ENCODE measurements around the gene ICAM1. TPM values are rescaled to one million over a fixed set of nuclear protein-coding genes. Genes with fewer than 3 reads are reported as not detected.

The ICAM1 gene
- total and polyA plus RNA-seq, 2 of the 8 experiments (the other 6 are each of a cell fraction or from before 2014, with no cell fraction given): 4.0 to 9.4 TPM

GRCh38 chr19:10230861-10231611 lies 39.9 kb upstream of the ICAM1 start, which contains the start of gene S1PR2:
Gene S1PR2 (minus strand): TSS chr19:10231331. CDS start chr19:10224905, 6,426 bp downstream.
- Histone ChIP-seq H4K20me1 (replicated peaks in 1 of 2; ENCODE audit: control insufficient read depth in 1 of 2, insufficient read depth in 2 of 2, low read length in 2 of 2) (peaks cover 6 to 9% of the 10 kb centered on the region in 2 experiments), H3K79me2 (ENCODE audit: control insufficient read depth in 1 of 2, insufficient read depth in 2 of 2, low read length in 2 of 2) (peaks cover 0 to 12% of the 10 kb centered on the region in 2 experiments; a peak in 2 of 4 replicates), H2AK5ac (ENCODE audit: low read depth, low read length) (peak within 1 kb of the TSS; percentile 39), H3K9me3 (ENCODE audit: insufficient read depth in 2 of 2, low read depth in 1 of 2, low read length in 1 of 2) (no peaks in the 10 kb centered on the region), H4K8ac (ENCODE audit: extremely low read depth, insufficient read depth, low read length) (peak within 1 kb of the TSS; percentile 97), H3K4ac (replicated peaks; ENCODE audit: insufficient read length, low read depth, low read length) (no peak within 1 kb of the TSS), H2BK15ac (ENCODE audit: low read length) (peak within 1 kb of the TSS; percentile 88; the same call in 1 of the 2 replicates), H2BK12ac (ENCODE audit: low read depth, low read length) (peak within 1 kb of the TSS; percentile 68), H3K9ac (replicated peaks in 1 of 4; ENCODE audit: extremely low read depth in 1 of 4, low read depth in 3 of 4, low read length in 3 of 4) (peak within 1 kb of the TSS; percentile 61 to 94 (median 82)), H2AFZ (ENCODE audit: low read length) (0 out of 2 replicates have a peak within 1 kb of the TSS, but pooled peaks have one; percentile 24), H3K23me2 (ENCODE audit: low read depth, low read length) (peaks cover 10% of the 10 kb centered on the region; the same call in 1 of the 2 replicates), H3K36me3 (ENCODE audit: control insufficient read depth in 2 of 4, insufficient read depth in 4 of 4, low read length in 3 of 4) (no peaks in the 10 kb centered on the region), H4K5ac (ENCODE audit: insufficient read length, low read depth, low read length) (peak within 1 kb of the TSS; percentile 65), H4K91ac (replicated peaks; ENCODE audit: insufficient read length, low read length) (peak within 1 kb of the TSS; percentile 84), H3K4me1 (replicated peaks in 1 of 4; ENCODE audit: control insufficient read depth in 3 of 4, insufficient read depth in 4 of 4, low read length in 3 of 4) (peaks cover 3 to 7% (median 3%) of the 10 kb centered on the region in 4 experiments; a peak in 4 of 7 replicates), H2BK120ac (replicated peaks; ENCODE audit: low read depth, low read length) (peak within 1 kb of the TSS; percentile 72), H3K27me3 (replicated peaks in 1 of 4; ENCODE audit: control insufficient read depth in 3 of 4, extremely low read depth in 1 of 4, insufficient read depth in 3 of 4, low read length in 3 of 4) (0 out of 7 replicates have a peak, but pooled peaks cover 0 to 3% (median 0%) of the 10 kb centered on the region in 4 experiments), H3K4me2 (ENCODE audit: insufficient read depth in 1 of 2, low read depth in 2 of 2, low read length in 2 of 2) (peak within 1 kb of the TSS; percentile 81 to 82), H2BK5ac (ENCODE audit: low read depth, low read length) (peak within 1 kb of the TSS; percentile 66; the same call in 1 of the 2 replicates), H3K56ac (replicated peaks; ENCODE audit: insufficient read length, low read depth, low read length) (peak within 1 kb of the TSS; percentile 77), H3K18ac (ENCODE audit: extremely low read depth, low read length) (peak within 1 kb of the TSS; percentile 71), H3K23ac (ENCODE audit: insufficient read length) (no peak within 1 kb of the TSS), H3K4me3 (ENCODE audit: extremely low read depth in 1 of 4, insufficient read depth in 2 of 4, low read depth in 3 of 4, low read length in 4 of 4) (peak within 1 kb of the TSS; percentile 61 to 88 (median 78)), H2BK20ac (ENCODE audit: low read length) (no peak within 1 kb of the TSS), H3K14ac (ENCODE audit: insufficient read length) (no peak within 1 kb of the TSS), H3K79me1 (ENCODE audit: low read depth, low read length) (peaks cover 9% of the 10 kb centered on the region), H3K27ac (ENCODE audit: low read depth, low read length) (peak within 1 kb of the TSS; percentile 83)
- FAIRE-seq: no peak
- peak in 1 of 2 experiments; percentile 87 for DNase-seq (ENCODE audit: low read depth in 1 of 2, low spot score in 2 of 2)
- ChIA-PET POLR2A (ENCODE audit: partially characterized antibody) (interaction anchor here (0.6 to 2.1 kb wide), 6 partner anchors 9 to 129 kb away, joined by 3 to 9 read pairs (median 4); partner anchors contain the start of genes DNMT1 and MRPL4), CTCF (ENCODE audit: partially characterized antibody) (interaction anchor here (1.1 to 6.4 kb wide), 3 partner anchors 16 to 23 kb away, joined by 4 to 59 read pairs (median 57); no protein-coding TSS in a partner anchor)
- 1% methylated on average over 36 of the region's 73 CpGs; no CpG with 5 or more reads in 1 of the 2 experiments for WGBS, 2 experiments (ENCODE audit: extremely low coverage in 1 of 2, insufficient coverage in 1 of 2, insufficient read length in 1 of 2, insufficient replicate concordance in 2 of 2, low coverage in 1 of 2, low lambda C conversion rate in 2 of 2, missing lambda C conversion rate in 1 of 2)
- TF ChIP-seq RXRA (IDR thresholded peaks at IDR 0.05; ENCODE audit: insufficient read depth, low read depth, low read length): no peak
- TF ChIP-seq SRF (IDR thresholded peaks at IDR 0.05; ENCODE audit: low read depth, low read length): no peak
- peak; percentile 45; the same call in 1 of the 2 replicates for TF ChIP-seq TBP (IDR thresholded peaks at IDR 0.05; ENCODE audit: low read depth, low read length)
- no peak for TF ChIP-seq TEAD4 (IDR thresholded peaks at IDR 0.05; ENCODE audit: low read depth, low read length)
- TF ChIP-seq CREB1 (IDR thresholded peaks at IDR 0.05): peak; percentile 94
- TF ChIP-seq POLR2AphosphoS5 (IDR thresholded peaks at IDR 0.05; ENCODE audit: low read depth, low read length): peak; percentile 30; the same call in 1 of the 2 replicates
- TF ChIP-seq, protein P1, sequence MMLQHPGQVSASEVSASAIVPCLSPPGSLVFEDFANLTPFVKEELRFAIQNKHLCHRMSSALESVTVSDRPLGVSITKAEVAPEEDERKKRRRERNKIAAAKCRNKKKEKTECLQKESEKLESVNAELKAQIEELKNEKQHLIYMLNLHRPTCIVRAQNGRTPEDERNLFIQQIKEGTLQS (IDR thresholded peaks at IDR 0.05; ENCODE audit: insufficient read depth, low read depth, low read length): no peak
- TF ChIP-seq SUZ12 (IDR thresholded peaks at IDR 0.05; ENCODE audit: low read length): no peak
- TF ChIP-seq POLR2A (IDR thresholded peaks at IDR 0.05; ENCODE audit: control extremely low read depth in 1 of 2, low read depth in 2 of 2, low read length in 2 of 2): peak; percentile 43 to 52
- peak; percentile 88 for TF ChIP-seq PHF8 (conservative IDR thresholded peaks at IDR 0.05; ENCODE audit: low read depth, low read length)
- no peak for TF ChIP-seq SAP30 (IDR thresholded peaks at IDR 0.05; ENCODE audit: insufficient read depth, insufficient replicate concordance, low read length)

Data from H1 (cell line).